Endothelial cell of umbilical vein (primary cell): ENCODE results near the gene NAV3.

Source experiments
- EZH2 ChIP-seq: IDR thresholded peaks from 2 replicates; pipeline ENCODE4 v1.6.1; 2012; ENCODE audit warnings: borderline replicate concordance, low read depth, mild to moderate bottlenecking, moderate library complexity, low read length, inconsistent platforms; ENCODE audit not compliant: severe bottlenecking
- FOS ChIP-seq: IDR thresholded peaks from 2 replicates; pipeline ENCODE4 v1.6.1; 2011; ENCODE audit warnings: mild to moderate bottlenecking, low read length, moderate library complexity, borderline replicate concordance; ENCODE audit not compliant: insufficient read depth
- JUN ChIP-seq: IDR thresholded peaks from 2 replicates; pipeline ENCODE4 v1.6.1; 2011; ENCODE audit warnings: borderline replicate concordance, low read depth; ENCODE audit not compliant: insufficient read length, insufficient read depth
- MYC ChIP-seq: IDR thresholded peaks from one replicate; pipeline ENCODE4 v1.6.1; 2011; ENCODE audit warnings: mild to moderate bottlenecking, low read depth, low read length
- POLR2A ChIP-seq: IDR thresholded peaks from 2 replicates; pipeline ENCODE4 v1.6.1; 2012; ENCODE audit warnings: low read depth, mild to moderate bottlenecking, control low read depth, low read length
- POLR2AphosphoS5 ChIP-seq: IDR thresholded peaks from 2 replicates; pipeline ENCODE4 v1.6.1; 2012; ENCODE audit warnings: low read depth, mild to moderate bottlenecking, control low read depth, low read length, moderate library complexity; ENCODE audit not compliant: insufficient read depth
- TF ChIP-seq, protein P1 (sequence below), 2 donors: IDR thresholded peaks; 1 replicate in 1 of 2; 2 replicates in 1 of 2; pipeline ENCODE4 v1.5.1; 2011; ENCODE audit warnings: low read length in 2 of 2, mild to moderate bottlenecking in 2 of 2, moderate library complexity in 2 of 2, control low read depth in 1 of 2, inconsistent platforms in 1 of 2, low read depth in 1 of 2; ENCODE audit not compliant: insufficient read depth in 1 of 2; ENCODE audit errors: extremely low read depth in 1 of 2

DNA sequence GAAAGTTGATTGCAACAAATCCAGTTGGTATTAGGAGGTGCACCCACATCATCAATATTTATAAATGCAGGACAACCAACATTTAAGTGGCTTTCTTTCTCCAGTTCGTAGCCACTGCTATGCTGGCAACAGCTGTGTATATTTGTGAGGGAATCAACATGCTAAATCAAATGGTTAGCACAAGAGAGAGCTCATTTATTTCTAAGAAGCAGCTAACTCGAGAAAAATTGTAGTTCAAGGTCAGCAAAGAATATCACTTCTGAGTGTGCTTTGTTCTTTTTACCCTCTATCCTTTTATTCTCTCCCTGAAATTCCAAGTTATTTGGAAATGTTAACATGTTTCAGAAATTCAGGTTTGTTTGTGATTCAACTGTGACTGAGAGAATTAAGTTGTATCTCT is 137.3 kb downstream of the NAV3 start:
- no peak for TF ChIP-seq POLR2AphosphoS5
- TF ChIP-seq POLR2A, result no peak
- TF ChIP-seq, protein P1, sequence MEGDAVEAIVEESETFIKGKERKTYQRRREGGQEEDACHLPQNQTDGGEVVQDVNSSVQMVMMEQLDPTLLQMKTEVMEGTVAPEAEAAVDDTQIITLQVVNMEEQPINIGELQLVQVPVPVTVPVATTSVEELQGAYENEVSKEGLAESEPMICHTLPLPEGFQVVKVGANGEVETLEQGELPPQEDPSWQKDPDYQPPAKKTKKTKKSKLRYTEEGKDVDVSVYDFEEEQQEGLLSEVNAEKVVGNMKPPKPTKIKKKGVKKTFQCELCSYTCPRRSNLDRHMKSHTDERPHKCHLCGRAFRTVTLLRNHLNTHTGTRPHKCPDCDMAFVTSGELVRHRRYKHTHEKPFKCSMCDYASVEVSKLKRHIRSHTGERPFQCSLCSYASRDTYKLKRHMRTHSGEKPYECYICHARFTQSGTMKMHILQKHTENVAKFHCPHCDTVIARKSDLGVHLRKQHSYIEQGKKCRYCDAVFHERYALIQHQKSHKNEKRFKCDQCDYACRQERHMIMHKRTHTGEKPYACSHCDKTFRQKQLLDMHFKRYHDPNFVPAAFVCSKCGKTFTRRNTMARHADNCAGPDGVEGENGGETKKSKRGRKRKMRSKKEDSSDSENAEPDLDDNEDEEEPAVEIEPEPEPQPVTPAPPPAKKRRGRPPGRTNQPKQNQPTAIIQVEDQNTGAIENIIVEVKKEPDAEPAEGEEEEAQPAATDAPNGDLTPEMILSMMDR (IDR thresholded peaks at IDR 0.05; ENCODE audit: extremely low read depth in 1 of 2, insufficient read depth in 1 of 2, low read depth in 1 of 2, low read length in 2 of 2), result no peak
- no peak for TF ChIP-seq JUN
- no peak for TF ChIP-seq EZH2
- TF ChIP-seq FOS, result no peak
- TF ChIP-seq MYC, result no peak
